GM12875 (cell line): Measurements from ENCODE around the gene TRAPPC6A.
A peak's percentile ranks its signal among the peaks of the same experiment; 100 is the strongest.

Source experiments
- H3K4me3 ChIP-seq: one replicate; pipeline ENCODE4 v1.5.1; 2011; ENCODE audit warnings: low read depth, low read length, control low read depth
- CTCF ChIP-seq: IDR thresholded peaks from 2 replicates; pipeline ENCODE4 v1.5.1; 2011; ENCODE audit warnings: low read depth, mild to moderate bottlenecking, control low read depth, inconsistent platforms, low read length, moderate library complexity, borderline replicate concordance; ENCODE audit not compliant: insufficient read depth

Gene TRAPPC6A

GRCh38 chr19:45186509-45187334 is 8.7 kb upstream of the TRAPPC6A start:
- TF ChIP-seq CTCF: no peak

GRCh38 chr19:45184115-45184514 is 6.1 kb upstream of the TRAPPC6A start:
- TF ChIP-seq CTCF: no peak
- H3K4me3 ChIP-seq: no peak overlapping the region

More at GRCh38 chr19:45186509-45187334, 8.7 kb upstream of the TRAPPC6A start:
- H3K4me3 ChIP-seq: no peak overlapping the region

- H3K4me3 ChIP-seq: no peak overlapping the region
- TF ChIP-seq CTCF: no peak
These were observed 4.7 kb upstream of the TRAPPC6A start for GRCh38 chr19:45182758-45183157.

- H3K4me3 ChIP-seq: no peak overlapping the region
- no peak for TF ChIP-seq CTCF
These were observed 2.9 kb upstream of the TRAPPC6A start for GRCh38 chr19:45180936-45181335.

GRCh38 chr19:45179892-45180370 is 1.9 kb upstream of the TRAPPC6A start:
- peak overlapping the region; percentile 90 for H3K4me3 ChIP-seq
- TF ChIP-seq CTCF: no peak

- TF ChIP-seq CTCF: no peak
- H3K4me3 ChIP-seq: peak overlapping the region; percentile 90
These were observed 1.2 kb upstream of the TRAPPC6A start for GRCh38 chr19:45179072-45179891.
